Prostate gland (tissue), 2 donors: ENCODE data around the gene COL4A2. TPM values are rescaled to one million over a fixed set of nuclear protein-coding genes. Genes with fewer than 3 reads are reported as not detected.

Experiments used
- DNase-seq: peaks from one replicate; pipeline ENCODE4 v3.0.0-alpha.2; 2019; ENCODE audit warnings: low spot score
- H3K27ac ChIP-seq, 2 donors: fragments of 200-600 bp; sonication (generic); 2 replicates each; pipeline ENCODE4 v1.5.1; 2017 to 2019
- H3K27me3 ChIP-seq: fragments of 200-600 bp; sonication (generic); replicated peaks from 2 replicates; pipeline ENCODE4 v1.5.1; 2019; ENCODE audit not compliant: insufficient read depth
- H3K36me3 ChIP-seq, 2 donors: fragments of 200-600 bp; sonication (generic); 1 replicate in 1 of 2; 2 replicates in 1 of 2; pipeline versions ENCODE4 v1.5.1 to v1.8.1; 2017 to 2019
- H3K4me1 ChIP-seq: fragments of 200-600 bp; sonication (generic); replicated peaks from 2 replicates; pipeline ENCODE4 v1.5.1; 2019
- H3K4me3 ChIP-seq, 2 donors: fragments of 200-600 bp; sonication (generic); 2 replicates each; pipeline ENCODE4 v1.5.1; 2017 to 2019
- H3K9me3 ChIP-seq: fragments of 200-600 bp; sonication (generic); 2 replicates; pipeline ENCODE4 v1.5.1; 2017
- POLR2A ChIP-seq: fragments of 450-650 bp; IDR thresholded peaks from one replicate; pipeline ENCODE4 v1.6.1; 2016; ENCODE audit warnings: antibody characterized with exemption, mild to moderate bottlenecking
- POLR2AphosphoS5 ChIP-seq: sonication (generic); formaldehyde crosslinking; IDR thresholded peaks from one replicate; pipeline ENCODE4 v1.6.1; 2017; ENCODE audit warnings: antibody characterized with exemption
- WGBS: methylation state at CpG from one replicate; pipeline ENCODE4 v1.1.5; 2018; 5-methylcytosine and 5-hydroxymethylcytosine counted together
- intact Hi-C: fragments of 100-400 bp; cut with DNase I; formaldehyde crosslinking; loops from one replicate; pipeline ENCODE4 v1.14.2; 2022
- total RNA-seq, 2 donors: library from RNA; depleted of rRNA; stranded (reverse); fragments of >200 nt; gene quantifications; one replicate each; pipeline ENCODE4 v1.1.0, GENCODE V29; 2016
- TF ChIP-seq, protein P1 (sequence below), 4 experiments: fragments of 200-600 bp in 2 of 4; fragments of 450-650 bp in 2 of 4; sonication (generic) in 2 of 4; IDR thresholded peaks; 1 replicate in 3 of 4; 2 replicates in 1 of 4; pipeline ENCODE4 v1.5.1; 2016 to 2019; ENCODE audit warnings: antibody characterized with exemption in 4 of 4, mild to moderate bottlenecking in 2 of 4, moderate library complexity in 2 of 4

COL4A2 gene
- total RNA-seq, 2 donors from 2014 or later: 82.8 to 193 TPM

DNA sequence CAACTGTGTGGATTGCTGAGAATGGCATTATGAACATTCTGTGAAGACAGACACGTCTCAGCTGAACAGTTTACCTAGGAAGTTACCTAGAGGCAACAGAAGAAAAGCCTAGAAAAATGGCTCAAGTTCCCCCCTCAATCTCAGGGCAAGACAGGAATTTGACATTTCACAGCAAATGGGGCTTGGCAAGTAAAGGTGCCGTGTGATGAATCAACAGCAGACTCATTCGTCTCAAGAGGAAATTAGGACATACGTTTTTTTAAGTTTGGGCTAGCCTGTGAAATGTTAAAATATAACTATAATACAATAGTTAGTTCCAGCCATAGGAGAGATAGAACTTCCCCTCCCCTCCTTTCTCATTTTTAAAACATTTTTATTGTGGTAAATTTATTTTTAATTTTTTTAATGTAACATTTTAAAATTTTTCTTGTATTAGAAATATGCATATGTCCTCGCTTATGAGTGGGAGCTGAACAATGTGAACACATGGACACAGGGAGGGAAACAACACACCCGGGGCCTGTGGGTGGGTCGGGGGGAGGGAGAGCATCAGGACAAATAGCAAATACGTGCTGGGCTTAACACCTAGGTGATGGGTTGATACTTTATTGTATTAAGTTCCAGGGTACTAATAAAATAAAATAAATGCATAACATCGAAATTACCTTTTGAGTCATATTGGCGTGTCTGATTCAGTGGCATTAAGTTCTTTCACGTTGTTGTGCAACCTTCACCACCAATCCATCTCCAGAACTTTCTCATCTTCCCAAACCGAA is 116.0 kb downstream of the COL4A2 start:
- H3K4me3 ChIP-seq: no peak overlapping the region
- TF ChIP-seq POLR2A (no peak), POLR2AphosphoS5 (no peak)
- TF ChIP-seq, protein P1, sequence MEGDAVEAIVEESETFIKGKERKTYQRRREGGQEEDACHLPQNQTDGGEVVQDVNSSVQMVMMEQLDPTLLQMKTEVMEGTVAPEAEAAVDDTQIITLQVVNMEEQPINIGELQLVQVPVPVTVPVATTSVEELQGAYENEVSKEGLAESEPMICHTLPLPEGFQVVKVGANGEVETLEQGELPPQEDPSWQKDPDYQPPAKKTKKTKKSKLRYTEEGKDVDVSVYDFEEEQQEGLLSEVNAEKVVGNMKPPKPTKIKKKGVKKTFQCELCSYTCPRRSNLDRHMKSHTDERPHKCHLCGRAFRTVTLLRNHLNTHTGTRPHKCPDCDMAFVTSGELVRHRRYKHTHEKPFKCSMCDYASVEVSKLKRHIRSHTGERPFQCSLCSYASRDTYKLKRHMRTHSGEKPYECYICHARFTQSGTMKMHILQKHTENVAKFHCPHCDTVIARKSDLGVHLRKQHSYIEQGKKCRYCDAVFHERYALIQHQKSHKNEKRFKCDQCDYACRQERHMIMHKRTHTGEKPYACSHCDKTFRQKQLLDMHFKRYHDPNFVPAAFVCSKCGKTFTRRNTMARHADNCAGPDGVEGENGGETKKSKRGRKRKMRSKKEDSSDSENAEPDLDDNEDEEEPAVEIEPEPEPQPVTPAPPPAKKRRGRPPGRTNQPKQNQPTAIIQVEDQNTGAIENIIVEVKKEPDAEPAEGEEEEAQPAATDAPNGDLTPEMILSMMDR (IDR thresholded peaks at IDR 0.05): no peak
- WGBS: 72% methylated on average over 12 of the region's 12 CpGs
- no peak for DNase-seq
- intact Hi-C loops: no loop called here
- no peaks in the 10 kb centered on the region for H3K27me3 ChIP-seq
- no peak overlapping the region for H3K27ac ChIP-seq
- no peaks in the 10 kb centered on the region for H3K36me3 ChIP-seq
- H3K9me3 ChIP-seq: no peaks in the 10 kb centered on the region
- no peaks in the 10 kb centered on the region for H3K4me1 ChIP-seq

- TF ChIP-seq, protein P1 (IDR thresholded peaks at IDR 0.05): no peak
- TF ChIP-seq POLR2AphosphoS5 (no peak), POLR2A (no peak)
- no peak overlapping the region for H3K4me3 ChIP-seq
- no peaks in the 10 kb centered on the region for H3K27me3 ChIP-seq
- H3K36me3 ChIP-seq: no peaks in the 10 kb centered on the region
- WGBS: 89% methylated on average over 11 of the region's 11 CpGs
- no peak overlapping the region for H3K27ac ChIP-seq
- intact Hi-C loops: no loop called here
- no peaks in the 10 kb centered on the region for H3K9me3 ChIP-seq
- DNase-seq: no peak
- H3K4me1 ChIP-seq: no peaks in the 10 kb centered on the region
Observed at GRCh38 chr13:110423689-110424302, 116.7 kb downstream of the COL4A2 start.

- intact Hi-C loops: no loop called here
- no peaks in the 10 kb centered on the region for H3K4me1 ChIP-seq
- no peak overlapping the region for H3K4me3 ChIP-seq
- 55% methylated on average over 26 of the region's 26 CpGs for WGBS
- DNase-seq: no peak
- H3K27ac ChIP-seq: peak overlapping the region in 1 of 2 donors; percentile 46
- TF ChIP-seq POLR2A (no peak), POLR2AphosphoS5 (no peak)
- TF ChIP-seq, protein P1 (IDR thresholded peaks at IDR 0.05): no peak
- H3K36me3 ChIP-seq: no peaks in the 10 kb centered on the region
- H3K27me3 ChIP-seq: no peaks in the 10 kb centered on the region
- H3K9me3 ChIP-seq: no peaks in the 10 kb centered on the region
Observed at GRCh38 chr13:110424569-110425443, 117.7 kb downstream of the COL4A2 start.

DNA sequence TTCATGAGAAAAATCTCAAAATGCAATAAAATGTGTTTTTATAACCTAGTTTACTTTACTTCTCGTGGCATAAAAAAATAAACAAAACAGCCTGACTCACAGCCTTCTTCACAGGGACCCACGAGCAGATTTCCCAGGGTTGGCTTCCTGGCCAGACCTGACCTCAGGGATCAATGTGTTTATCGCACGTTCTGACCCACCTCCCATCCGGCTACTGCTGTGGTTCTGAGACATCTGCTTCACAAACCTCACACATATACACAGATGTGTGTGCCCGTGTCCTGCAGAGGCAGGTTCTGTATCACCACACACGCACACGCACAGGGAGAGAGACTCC is 118.3 kb downstream of the COL4A2 start:
- TF ChIP-seq POLR2A: no peak
- TF ChIP-seq, protein P1 (IDR thresholded peaks at IDR 0.05): no peak
- TF ChIP-seq POLR2AphosphoS5: no peak
- WGBS: 56% methylated on average over 8 of the region's 8 CpGs
- DNase-seq: no peak
- H3K27ac ChIP-seq: peak overlapping the region in 1 of 2 donors; percentile 46
- intact Hi-C loops: no loop called here
- no peaks in the 10 kb centered on the region for H3K27me3 ChIP-seq
- H3K4me3 ChIP-seq: no peak overlapping the region
- H3K4me1 ChIP-seq: no peaks in the 10 kb centered on the region
- H3K9me3 ChIP-seq: no peaks in the 10 kb centered on the region
- no peaks in the 10 kb centered on the region for H3K36me3 ChIP-seq
